Measurements from ENCODE around the gene HSF5. TPM values are rescaled to one million over a fixed set of nuclear protein-coding genes. Genes with fewer than 3 reads are reported as not detected.

The HSF5 gene
- total RNA-seq, 1 experiment from 2014 or later, result not detected

DNA sequence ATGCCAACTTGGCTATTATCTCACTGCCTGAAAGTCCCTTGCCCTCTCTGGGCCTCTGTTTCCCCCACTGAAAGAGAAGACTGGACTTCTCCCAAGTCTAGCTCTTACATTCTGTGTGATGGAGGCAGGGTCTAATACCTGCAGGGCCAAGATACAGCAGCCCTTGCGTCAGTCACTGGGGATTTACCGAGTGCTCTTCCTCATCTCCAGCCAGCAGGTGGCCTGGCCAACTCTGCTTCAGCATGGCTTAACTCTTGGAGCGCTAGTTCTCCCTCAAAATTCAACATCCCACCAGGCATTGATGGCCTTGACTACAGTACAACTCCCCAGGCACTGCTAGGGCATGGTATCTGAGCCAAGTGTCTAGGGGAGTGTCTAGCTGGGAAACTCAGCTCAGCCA, 46.1 kb upstream of the HSF5 start:
- Histone ChIP-seq H3K4me1 (ENCODE audit: insufficient read depth, low read length) (peaks cover 21% of the 10 kb centered on the region), H3K9ac (ENCODE audit: low read length) (no peak overlapping the region), H3K79me2 (ENCODE audit: low read length) (no peaks in the 10 kb centered on the region), H3K9me2 (replicated peaks; ENCODE audit: low read length) (no peaks in the 10 kb centered on the region), H3K4me2 (ENCODE audit: low read length) (no peak overlapping the region), H3F3A (ENCODE audit: low read length, unreplicated experiment) (no peaks in the 10 kb centered on the region), H2AFZ (ENCODE audit: low read length) (no peak overlapping the region), H3K4me3 (ENCODE audit: low read length) (no peak overlapping the region), H3K27me3 (ENCODE audit: low read length) (peaks cover 9% of the 10 kb centered on the region), H4K20me1 (ENCODE audit: low read length) (no peaks in the 10 kb centered on the region), H3K9me3 (ENCODE audit: low read length) (no peaks in the 10 kb centered on the region), H3K27ac (ENCODE audit: low read length) (no peak overlapping the region), H3K36me3 (ENCODE audit: low read depth, low read length) (no peaks in the 10 kb centered on the region)
- ATAC-seq (no peak), DNase-seq (no peak)
- no TSS peak for BruUV-seq (replicated peaks)
- POLR2A ChIA-PET (ENCODE audit: unreplicated experiment), result interaction anchor here (0.5 to 0.6 kb wide), 2 partner anchors 527 to 820 kb away, joined by 3 to 5 read pairs; partner anchors contain the start of gene SRSF1
- TF ChIP-seq EZH2 (IDR thresholded peaks at IDR 0.05; ENCODE audit: low read length, unreplicated experiment) (no peak), CTCF (conservative IDR thresholded peaks at IDR 0.05; ENCODE audit: low read depth, low read length) (peak; percentile 27; the same call in 1 of the 2 replicates)
- CTCF ChIA-PET, result interaction anchor here (0.6 kb wide), 1 partner anchor 10 kb away, joined by 3 read pairs; no protein-coding TSS in a partner anchor
- intact Hi-C loops (cut with micrococcal nuclease), result no loop called here

GRCh38 chr17:58533616-58534188, 45.5 kb upstream of the HSF5 start:
- no TSS peak for BruUV-seq (replicated peaks)
- Histone ChIP-seq H3K4me1 (ENCODE audit: insufficient read depth, low read length) (peaks cover 21% of the 10 kb centered on the region), H3F3A (ENCODE audit: low read length, unreplicated experiment) (no peaks in the 10 kb centered on the region), H4K20me1 (ENCODE audit: low read length) (no peaks in the 10 kb centered on the region), H3K9me2 (replicated peaks; ENCODE audit: low read length) (no peaks in the 10 kb centered on the region), H2AFZ (ENCODE audit: low read length) (no peak overlapping the region), H3K27ac (ENCODE audit: low read length) (no peak overlapping the region), H3K4me3 (ENCODE audit: low read length) (no peak overlapping the region), H3K4me2 (ENCODE audit: low read length) (no peak overlapping the region), H3K9ac (ENCODE audit: low read length) (no peak overlapping the region), H3K9me3 (ENCODE audit: low read length) (no peaks in the 10 kb centered on the region), H3K27me3 (ENCODE audit: low read length) (peaks cover 9% of the 10 kb centered on the region), H3K79me2 (ENCODE audit: low read length) (no peaks in the 10 kb centered on the region), H3K36me3 (ENCODE audit: low read depth, low read length) (no peaks in the 10 kb centered on the region)
- POLR2A ChIA-PET (ENCODE audit: unreplicated experiment), result interaction anchor here (0.5 to 0.6 kb wide), 2 partner anchors 368 to 526 kb away, joined by 3 to 6 read pairs; partner anchors contain the start of gene SRSF1
- no peak for TF ChIP-seq CTCF (conservative IDR thresholded peaks at IDR 0.05; ENCODE audit: low read depth, low read length)
- CTCF ChIA-PET, result no interaction called here
- no peak for ATAC-seq
- DNase-seq, result no peak
- intact Hi-C loops (cut with micrococcal nuclease), result no loop called here

DNA sequence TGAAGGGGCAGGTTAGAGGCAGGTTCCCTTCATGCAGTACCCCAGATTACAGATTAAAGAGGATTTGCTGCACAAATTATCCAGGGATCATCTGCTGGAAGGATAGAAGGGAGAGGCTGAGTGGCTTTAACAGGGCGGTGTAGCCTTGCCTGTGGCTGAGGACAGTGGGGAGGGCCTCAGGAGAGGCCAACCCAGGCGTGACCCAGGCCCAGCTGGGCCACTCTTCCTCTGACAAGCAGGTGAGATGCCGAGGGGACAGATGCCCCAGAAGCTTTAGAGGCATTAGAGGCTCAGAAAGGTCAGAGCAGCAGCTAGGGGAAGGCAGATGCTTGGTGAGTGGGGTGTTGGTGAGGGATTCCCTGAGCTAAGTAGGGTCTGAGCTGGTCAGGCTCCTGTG, 44.3 kb upstream of the HSF5 start:
- ATAC-seq, result no peak
- Histone ChIP-seq H4K20me1 (ENCODE audit: low read length) (no peaks in the 10 kb centered on the region), H3K9me2 (replicated peaks; ENCODE audit: low read length) (no peaks in the 10 kb centered on the region), H3K9me3 (ENCODE audit: low read length) (no peaks in the 10 kb centered on the region), H3K4me1 (ENCODE audit: insufficient read depth, low read length) (peaks cover 21% of the 10 kb centered on the region), H2AFZ (ENCODE audit: low read length) (peak overlapping the region; percentile 70), H3K27me3 (ENCODE audit: low read length) (peaks cover 9% of the 10 kb centered on the region), H3K27ac (ENCODE audit: low read length) (no peak overlapping the region), H3K36me3 (ENCODE audit: low read depth, low read length) (no peaks in the 10 kb centered on the region), H3K9ac (ENCODE audit: low read length) (no peak overlapping the region), H3K79me2 (ENCODE audit: low read length) (no peaks in the 10 kb centered on the region), H3K4me2 (ENCODE audit: low read length) (peak overlapping the region; percentile 87), H3F3A (ENCODE audit: low read length, unreplicated experiment) (no peaks in the 10 kb centered on the region), H3K4me3 (ENCODE audit: low read length) (peak overlapping the region; percentile 66)
- TF ChIP-seq EZH2phosphoT487 (IDR thresholded peaks at IDR 0.05; ENCODE audit: borderline replicate concordance, low read length) (no peak), CTCF (conservative IDR thresholded peaks at IDR 0.05; ENCODE audit: low read depth, low read length) (no peak), EZH2 (IDR thresholded peaks at IDR 0.05; ENCODE audit: low read length, unreplicated experiment) (no peak)
- no peak for DNase-seq
- ChIA-PET CTCF (no interaction called here), POLR2A (ENCODE audit: unreplicated experiment) (no interaction called here)
- intact Hi-C loops (cut with micrococcal nuclease), result no loop called here
- BruUV-seq (replicated peaks), result no TSS peak
